Testis (tissue), 2 donors: ENCODE results near the gene KAT2B.

Experiments used
- POLR2A ChIP-seq: fragments of 450-650 bp; IDR thresholded peaks from one replicate; pipeline ENCODE4 v1.6.1; 2017; ENCODE audit warnings: antibody characterized with exemption, mild to moderate bottlenecking, moderate library complexity
- TF ChIP-seq, protein P1 (sequence below), 3 experiments: fragments of 450-650 bp in 2 of 3; fragments of 200-600 bp in 1 of 3; sonication (generic) in 1 of 3; IDR thresholded peaks; one replicate each; pipeline ENCODE4 v1.5.1; 2016 to 2019; ENCODE audit warnings: antibody characterized with exemption in 3 of 3, mild to moderate bottlenecking in 2 of 3, moderate library complexity in 1 of 3

DNA sequence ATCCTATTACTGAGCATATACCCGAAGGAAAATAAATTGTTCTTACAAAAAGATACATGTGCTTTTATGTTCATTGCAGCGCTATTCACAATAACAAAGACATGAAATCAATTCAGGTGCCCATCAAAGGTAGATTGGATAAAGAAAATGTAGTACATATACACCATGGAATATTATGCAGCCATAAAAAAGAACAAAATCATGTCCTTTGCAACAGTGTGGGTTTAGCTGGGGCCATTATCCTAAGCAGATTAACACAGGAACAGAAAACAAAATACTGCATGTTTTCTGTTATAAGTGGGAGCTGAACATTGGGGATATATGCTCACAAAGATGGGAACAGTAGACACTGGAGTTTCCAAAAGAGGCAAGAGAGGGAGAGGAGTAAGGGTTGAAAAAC is 103.3 kb downstream of the KAT2B start:
- TF ChIP-seq, protein P1, sequence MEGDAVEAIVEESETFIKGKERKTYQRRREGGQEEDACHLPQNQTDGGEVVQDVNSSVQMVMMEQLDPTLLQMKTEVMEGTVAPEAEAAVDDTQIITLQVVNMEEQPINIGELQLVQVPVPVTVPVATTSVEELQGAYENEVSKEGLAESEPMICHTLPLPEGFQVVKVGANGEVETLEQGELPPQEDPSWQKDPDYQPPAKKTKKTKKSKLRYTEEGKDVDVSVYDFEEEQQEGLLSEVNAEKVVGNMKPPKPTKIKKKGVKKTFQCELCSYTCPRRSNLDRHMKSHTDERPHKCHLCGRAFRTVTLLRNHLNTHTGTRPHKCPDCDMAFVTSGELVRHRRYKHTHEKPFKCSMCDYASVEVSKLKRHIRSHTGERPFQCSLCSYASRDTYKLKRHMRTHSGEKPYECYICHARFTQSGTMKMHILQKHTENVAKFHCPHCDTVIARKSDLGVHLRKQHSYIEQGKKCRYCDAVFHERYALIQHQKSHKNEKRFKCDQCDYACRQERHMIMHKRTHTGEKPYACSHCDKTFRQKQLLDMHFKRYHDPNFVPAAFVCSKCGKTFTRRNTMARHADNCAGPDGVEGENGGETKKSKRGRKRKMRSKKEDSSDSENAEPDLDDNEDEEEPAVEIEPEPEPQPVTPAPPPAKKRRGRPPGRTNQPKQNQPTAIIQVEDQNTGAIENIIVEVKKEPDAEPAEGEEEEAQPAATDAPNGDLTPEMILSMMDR (IDR thresholded peaks at IDR 0.05) = no peak
- no peak for TF ChIP-seq POLR2A
